ENCODE measurements around the gene GALNT1.

DNA sequence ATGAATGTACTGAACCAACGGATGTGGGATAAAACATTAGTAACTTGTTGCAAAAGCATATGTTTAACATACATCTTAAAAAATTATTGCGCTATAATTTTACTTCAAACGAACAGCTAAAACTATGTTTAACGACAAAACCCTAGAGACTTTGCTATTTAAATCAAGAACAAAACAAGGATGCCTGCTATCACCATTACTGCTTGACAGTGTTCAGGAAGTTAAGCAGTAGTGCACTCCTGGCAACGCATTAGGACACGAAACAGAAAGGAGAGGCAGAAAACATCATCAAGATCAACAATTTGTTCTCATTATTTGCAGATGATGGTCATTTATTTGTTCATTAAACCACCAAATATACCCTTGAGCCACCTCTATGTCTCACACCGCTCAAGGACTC is 151.9 kb downstream of the GALNT1 start:
- TF ChIP-seq, protein P1, sequence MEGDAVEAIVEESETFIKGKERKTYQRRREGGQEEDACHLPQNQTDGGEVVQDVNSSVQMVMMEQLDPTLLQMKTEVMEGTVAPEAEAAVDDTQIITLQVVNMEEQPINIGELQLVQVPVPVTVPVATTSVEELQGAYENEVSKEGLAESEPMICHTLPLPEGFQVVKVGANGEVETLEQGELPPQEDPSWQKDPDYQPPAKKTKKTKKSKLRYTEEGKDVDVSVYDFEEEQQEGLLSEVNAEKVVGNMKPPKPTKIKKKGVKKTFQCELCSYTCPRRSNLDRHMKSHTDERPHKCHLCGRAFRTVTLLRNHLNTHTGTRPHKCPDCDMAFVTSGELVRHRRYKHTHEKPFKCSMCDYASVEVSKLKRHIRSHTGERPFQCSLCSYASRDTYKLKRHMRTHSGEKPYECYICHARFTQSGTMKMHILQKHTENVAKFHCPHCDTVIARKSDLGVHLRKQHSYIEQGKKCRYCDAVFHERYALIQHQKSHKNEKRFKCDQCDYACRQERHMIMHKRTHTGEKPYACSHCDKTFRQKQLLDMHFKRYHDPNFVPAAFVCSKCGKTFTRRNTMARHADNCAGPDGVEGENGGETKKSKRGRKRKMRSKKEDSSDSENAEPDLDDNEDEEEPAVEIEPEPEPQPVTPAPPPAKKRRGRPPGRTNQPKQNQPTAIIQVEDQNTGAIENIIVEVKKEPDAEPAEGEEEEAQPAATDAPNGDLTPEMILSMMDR (conservative IDR thresholded peaks at IDR 0.05; ENCODE audit: low read depth, low read length) = no peak
- no peak for TF ChIP-seq EZH2 (IDR thresholded peaks at IDR 0.05; ENCODE audit: borderline replicate concordance, low read depth, low read length, poor library complexity, severe bottlenecking)
